Stomach (tissue), 9 donors: Measurements from ENCODE around the gene SMYD4. TPM values are rescaled to one million over a fixed set of nuclear protein-coding genes. Genes with fewer than 3 reads are reported as not detected.
"Not testable (repeated sequence)": the region's sequence is repeated elsewhere in the genome, so short reads cannot be mapped to it uniquely, and the experiment has no call there.

ENCODE experiments used
- DNase-seq, 2 donors: peaks; one replicate each; pipeline versions ENCODE4 v3.0.0 to v3.0.0-alpha.2; 2013 to 2019
- H3K27ac ChIP-seq, 5 donors: fragments of 200-600 bp in 4 of 5; sonication (generic) in 4 of 5; one replicate each; pipeline ENCODE4 v1.5.1; 2013 to 2019; ENCODE audit warnings: mild to moderate bottlenecking in 1 of 5, moderate library complexity in 1 of 5
- H3K27me3 ChIP-seq, 3 donors: fragments of 200-600 bp; sonication (generic); one replicate each; pipeline ENCODE4 v1.5.1; 2017 to 2019; ENCODE audit warnings: mixed run types in 1 of 3
- H3K36me3 ChIP-seq, 4 donors: fragments of 200-600 bp; sonication (generic); 1 replicate in 3 of 4; 2 replicates in 1 of 4; pipeline ENCODE4 v1.5.1; 2016 to 2019
- H3K4me1 ChIP-seq, 4 donors: fragments of 200-600 bp; sonication (generic); one replicate each; pipeline ENCODE4 v1.5.1; 2016 to 2019
- H3K4me3 ChIP-seq, 4 donors: fragments of 200-600 bp; sonication (generic) in 3 of 4; one replicate each; pipeline ENCODE4 v1.5.1; 2016 to 2019; ENCODE audit warnings: mild to moderate bottlenecking in 1 of 4
- H3K9me3 ChIP-seq, 4 donors: fragments of 200-600 bp; sonication (generic); one replicate each; pipeline ENCODE4 v1.5.1; 2016 to 2019
- CTCF ChIP-seq, 7 experiments: fragments of 450-650 bp in 4 of 7; fragments of 200-600 bp in 3 of 7; sonication (generic) in 3 of 7; IDR thresholded peaks; one replicate each; pipeline ENCODE4 v1.5.1; 2016 to 2019; ENCODE audit warnings: antibody characterized with exemption in 7 of 7, control low read depth in 2 of 7, mild to moderate bottlenecking in 1 of 7
- EP300 ChIP-seq: sonication (generic); formaldehyde crosslinking; IDR thresholded peaks from one replicate; pipeline ENCODE4 v1.6.1; 2017; ENCODE audit warnings: antibody characterized with exemption
- POLR2A ChIP-seq, 4 donors: fragments of 450-650 bp; IDR thresholded peaks; one replicate each; pipeline ENCODE4 v1.6.1; 2016; ENCODE audit warnings: antibody characterized with exemption in 4 of 4, control low read depth in 2 of 4, mild to moderate bottlenecking in 1 of 4, moderate library complexity in 1 of 4
- POLR2AphosphoS5 ChIP-seq, 3 donors: sonication (generic); formaldehyde crosslinking; IDR thresholded peaks; one replicate each; pipeline ENCODE4 v1.6.1; 2016; ENCODE audit warnings: antibody characterized with exemption in 3 of 3
- WGBS, 5 donors: extraction: QIAGEN DNeasy Blood & Tissue Kit in 3 of 5; methylation state at CpG; one replicate each; pipeline versions ENCODE4 v1.1.5 to v1.1.7; 2013 to 2018; 5-methylcytosine and 5-hydroxymethylcytosine counted together
- intact Hi-C: fragments of 100-400 bp; cut with DNase I; formaldehyde crosslinking; loops from one replicate; pipeline ENCODE4 v1.15.1; 2023; ENCODE audit warnings: low total_unique reads
- polyA plus RNA-seq, 3 donors: library from polyadenylated mRNA; stranded (reverse); fragments of 200-250 nt; gene quantifications; one replicate each; pipeline ENCODE4 v1.2.3, GENCODE V29; 2013
- total RNA-seq, 5 donors: library from RNA; depleted of rRNA; stranded (reverse); fragments of >200 nt; gene quantifications; one replicate each; pipeline versions ENCODE4 v1.1.0 to v1.2.3, GENCODE V29; 2014 to 2016
- donor health status: healthy with polysubstance abuse.
- donor health status: Bipolar disorder and iron deficiency.
- donor health status: healthy.

SMYD4 gene
- total and polyA plus RNA-seq, 8 donors: 2.7 to 21.0 (median 6.0) TPM

GRCh38 chr17:1767358-1767757, 62.3 kb downstream of the SMYD4 start:
- Histone ChIP-seq H3K9me3 (no peaks in the 10 kb centered on the region), H3K27me3 (no peaks in the 10 kb centered on the region), H3K4me1 (peaks cover 19 to 54% (median 32%) of the 10 kb centered on the region in 4 donors), H3K36me3 (peaks cover 0 to 6% (median 4%) of the 10 kb centered on the region in 4 donors), H3K4me3 (no peak overlapping the region), H3K27ac (peak overlapping the region in 3 of 5 donors; percentile 14 to 46 (median 29))
- no peak for TF ChIP-seq POLR2A (IDR thresholded peaks at IDR 0.05)
- 87 to 92% (median 90%) methylated on average over 12 of the region's 12 CpGs for WGBS, 5 donors
- intact Hi-C loops: no loop called here
- no peak for DNase-seq

GRCh38 chr17:1766382-1767135, 63.1 kb downstream of the SMYD4 start:
- intact Hi-C loops: no loop called here
- WGBS, 5 donors: 63 to 85% (median 67%) methylated on average over 13 to 21 of the region's 21 CpGs
- TF ChIP-seq EP300 (no peak), POLR2AphosphoS5 (IDR thresholded peaks at IDR 0.05) (no peak), POLR2A (IDR thresholded peaks at IDR 0.05) (no peak), CTCF (IDR thresholded peaks at IDR 0.05) (no peak)
- H3K27ac ChIP-seq: peak overlapping the region in 4 of 5 donors; percentile 2 to 82 (median 22)
- no peak overlapping the region for H3K4me3 ChIP-seq
- H3K4me1 ChIP-seq: peaks cover 19 to 54% (median 32%) of the 10 kb centered on the region in 4 donors
- peak in 1 of 2 donors; percentile 57 for DNase-seq
- no peaks in the 10 kb centered on the region for H3K27me3 ChIP-seq
- no peaks in the 10 kb centered on the region for H3K9me3 ChIP-seq
- peaks cover 0 to 4% (median 3%) of the 10 kb centered on the region in 4 donors for H3K36me3 ChIP-seq

GRCh38 chr17:1765576-1765975, 64.1 kb downstream of the SMYD4 start:
- Histone ChIP-seq H3K27me3 (no peaks in the 10 kb centered on the region), H3K36me3 (peaks cover 0 to 4% (median 0%) of the 10 kb centered on the region in 4 donors), H3K4me1 (peaks cover 19 to 47% (median 32%) of the 10 kb centered on the region in 4 donors), H3K9me3 (no peaks in the 10 kb centered on the region), H3K27ac (peak overlapping the region in 2 of 5 donors; percentile 82 to 88), H3K4me3 (no peak overlapping the region)
- WGBS, 5 donors: 87 to 97% (median 93%) methylated on average over 3 of the region's 3 CpGs
- intact Hi-C loops: no loop called here
- TF ChIP-seq POLR2A (IDR thresholded peaks at IDR 0.05) (no peak), EP300 (no peak), POLR2AphosphoS5 (IDR thresholded peaks at IDR 0.05) (no peak), CTCF (IDR thresholded peaks at IDR 0.05) (no peak)
- no peak for DNase-seq

GRCh38 chr17:1764705-1765104, 65.0 kb downstream of the SMYD4 start:
- WGBS, 5 donors: 77 to 89% (median 86%) methylated on average over 7 of the region's 7 CpGs
- H3K27ac ChIP-seq: peak overlapping the region in 4 of 5 donors; percentile 75 to 88 (median 80)

GRCh38 chr17:1764284-1764683, 65.4 kb downstream of the SMYD4 start:
- 2 to 10% (median 4%) methylated on average over 11 of the region's 11 CpGs for WGBS, 5 donors
- Histone ChIP-seq H3K4me3 (peak overlapping the region in 2 of 4 donors; percentile 38 to 48), H3K27me3 (no peaks in the 10 kb centered on the region), H3K4me1 (peaks cover 19 to 34% (median 23%) of the 10 kb centered on the region in 4 donors), H3K9me3 (no peaks in the 10 kb centered on the region), H3K27ac (peak overlapping the region; percentile 39 to 88 (median 79)), H3K36me3 (no peaks in the 10 kb centered on the region)
- TF ChIP-seq CTCF (IDR thresholded peaks at IDR 0.05) (no peak), POLR2AphosphoS5 (IDR thresholded peaks at IDR 0.05) (peak; percentile 2 to 77 (median 38))
- intact Hi-C loops: no loop called here
- DNase-seq: peak; percentile 66 to 90

More at GRCh38 chr17:1764705-1765104, 65.0 kb downstream of the SMYD4 start:
- peaks cover 19 to 38% (median 26%) of the 10 kb centered on the region in 4 donors for H3K4me1 ChIP-seq
- DNase-seq, H3K27me3 ChIP-seq, H3K36me3 ChIP-seq, H3K4me3 ChIP-seq, intact Hi-C loops, H3K9me3 ChIP-seq: not testable (repeated sequence)
